Measurements from ENCODE around the gene PEPD.

DNA sequence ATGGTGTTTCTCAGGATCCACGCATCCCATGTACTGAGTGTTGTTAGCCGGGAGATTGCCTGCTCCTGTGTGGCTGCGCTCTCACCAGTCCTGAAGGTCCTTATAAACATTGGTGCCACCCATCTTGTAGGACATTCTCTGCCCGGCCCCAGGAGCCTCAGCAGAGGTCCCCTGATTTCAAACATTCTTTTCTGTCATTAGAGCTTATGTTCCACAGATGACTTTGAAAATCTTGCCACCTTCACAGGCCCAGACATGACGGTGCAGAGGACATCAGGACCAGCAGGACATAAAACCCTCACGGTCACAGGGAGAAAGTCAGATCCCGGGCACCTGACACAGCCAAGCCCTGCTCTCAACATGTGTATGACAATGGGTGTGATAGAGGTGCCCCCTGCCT is 33.2 kb upstream of the PEPD start:
- TF ChIP-seq POLR2A (IDR thresholded peaks at IDR 0.05; ENCODE audit: low read depth, low read length) (no peak), EZH2 (IDR thresholded peaks at IDR 0.05; ENCODE audit: borderline replicate concordance, low read depth, low read length, severe bottlenecking) (no peak), MYC (IDR thresholded peaks at IDR 0.05; ENCODE audit: low read depth, low read length) (no peak), POLR2AphosphoS5 (IDR thresholded peaks at IDR 0.05; ENCODE audit: insufficient read depth, low read depth, low read length) (no peak), GATA2 (IDR thresholded peaks at IDR 0.05; ENCODE audit: insufficient read depth, insufficient read length, low read depth, low read length) (no peak), FOS (IDR thresholded peaks at IDR 0.05; ENCODE audit: borderline replicate concordance, insufficient read depth, low read length) (no peak)
- TF ChIP-seq, protein P1, sequence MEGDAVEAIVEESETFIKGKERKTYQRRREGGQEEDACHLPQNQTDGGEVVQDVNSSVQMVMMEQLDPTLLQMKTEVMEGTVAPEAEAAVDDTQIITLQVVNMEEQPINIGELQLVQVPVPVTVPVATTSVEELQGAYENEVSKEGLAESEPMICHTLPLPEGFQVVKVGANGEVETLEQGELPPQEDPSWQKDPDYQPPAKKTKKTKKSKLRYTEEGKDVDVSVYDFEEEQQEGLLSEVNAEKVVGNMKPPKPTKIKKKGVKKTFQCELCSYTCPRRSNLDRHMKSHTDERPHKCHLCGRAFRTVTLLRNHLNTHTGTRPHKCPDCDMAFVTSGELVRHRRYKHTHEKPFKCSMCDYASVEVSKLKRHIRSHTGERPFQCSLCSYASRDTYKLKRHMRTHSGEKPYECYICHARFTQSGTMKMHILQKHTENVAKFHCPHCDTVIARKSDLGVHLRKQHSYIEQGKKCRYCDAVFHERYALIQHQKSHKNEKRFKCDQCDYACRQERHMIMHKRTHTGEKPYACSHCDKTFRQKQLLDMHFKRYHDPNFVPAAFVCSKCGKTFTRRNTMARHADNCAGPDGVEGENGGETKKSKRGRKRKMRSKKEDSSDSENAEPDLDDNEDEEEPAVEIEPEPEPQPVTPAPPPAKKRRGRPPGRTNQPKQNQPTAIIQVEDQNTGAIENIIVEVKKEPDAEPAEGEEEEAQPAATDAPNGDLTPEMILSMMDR (IDR thresholded peaks at IDR 0.05; ENCODE audit: extremely low read depth in 1 of 2, insufficient read depth in 1 of 2, low read depth in 1 of 2, low read length in 2 of 2) = no peak
- TF ChIP-seq, protein P2, sequence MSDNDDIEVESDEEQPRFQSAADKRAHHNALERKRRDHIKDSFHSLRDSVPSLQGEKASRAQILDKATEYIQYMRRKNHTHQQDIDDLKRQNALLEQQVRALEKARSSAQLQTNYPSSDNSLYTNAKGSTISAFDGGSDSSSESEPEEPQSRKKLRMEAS (IDR thresholded peaks at IDR 0.05; ENCODE audit: insufficient read depth, insufficient read length) = no peak
